GM19438 (cell line): Measurements from ENCODE around the gene GRID2.

Source experiments
- ATAC-seq: cut with Tn5 transposase; IDR thresholded peaks from one replicate; pipeline ENCODE4 v1.9.1; 2021; ENCODE audit warnings: low read depth; ENCODE audit not compliant: unreplicated experiment

GRID2 gene

DNA sequence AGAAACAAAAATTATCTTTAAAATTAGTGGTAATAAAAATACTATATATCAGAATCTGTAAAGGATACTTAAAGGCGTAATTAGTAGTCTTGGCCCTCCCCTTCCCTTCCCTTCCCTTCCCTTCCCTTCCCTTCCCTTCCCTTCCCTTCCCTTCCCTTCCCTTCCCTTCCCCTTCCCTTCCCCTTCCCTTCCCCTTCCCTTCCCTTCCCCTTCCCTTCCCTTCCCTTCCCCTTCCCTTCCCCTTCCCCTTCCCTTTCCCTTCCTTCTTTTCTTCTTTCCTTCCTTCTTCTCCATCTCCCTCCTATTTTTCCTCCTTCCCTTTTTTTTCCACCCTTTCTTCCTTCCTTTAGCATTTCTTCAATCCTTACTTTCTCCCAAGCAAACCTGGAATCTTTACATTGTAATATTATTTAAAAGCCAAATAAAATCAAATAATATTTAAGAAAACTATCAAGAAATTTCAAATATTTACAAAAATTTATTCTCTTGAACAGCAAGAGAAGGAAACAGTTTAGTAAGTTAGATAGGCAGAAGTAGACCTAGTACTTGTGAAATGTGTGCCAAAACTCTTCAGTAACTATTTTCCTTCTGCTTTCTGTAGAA lies 1145.0 kb downstream of the GRID2 start:
- ATAC-seq = no peak

DNA sequence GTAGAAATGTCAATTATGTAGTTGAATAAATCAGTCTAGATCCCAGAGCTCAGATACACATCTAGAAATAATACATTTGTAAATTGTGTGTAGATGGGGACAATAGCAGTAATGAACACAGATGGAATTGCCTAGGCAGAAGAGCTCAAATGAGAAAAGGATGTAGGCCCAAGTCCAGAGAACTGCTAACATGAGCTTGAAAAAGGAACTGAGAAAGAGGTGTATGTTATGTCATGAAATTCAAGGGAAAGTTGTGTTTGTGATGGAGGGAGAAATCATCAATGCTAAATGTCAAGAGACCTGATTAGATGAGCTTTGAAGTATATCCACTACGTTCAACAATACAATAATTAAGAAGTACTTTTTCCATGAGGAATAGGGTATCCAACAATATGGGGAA lies 1148.2 kb downstream of the GRID2 start:
- no peak for ATAC-seq

DNA sequence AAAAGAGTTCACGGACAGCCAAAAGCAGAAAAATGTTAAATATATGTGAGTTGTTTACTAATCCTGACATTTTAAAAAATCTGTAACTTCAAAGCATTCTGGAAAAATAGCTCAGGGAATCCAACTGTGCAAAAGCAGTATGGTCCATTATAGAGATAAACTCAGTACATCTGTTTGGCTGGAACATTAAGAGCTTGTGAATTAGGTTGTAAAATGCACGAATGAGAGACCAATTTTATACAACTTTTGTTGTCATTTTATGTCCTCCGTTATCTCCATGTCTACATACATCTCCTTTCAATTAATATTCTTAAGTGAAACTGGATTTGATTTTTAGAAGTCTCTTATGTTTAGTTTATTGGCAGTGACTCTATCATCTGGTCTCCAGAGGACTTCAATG lies 1157.8 kb downstream of the GRID2 start:
- no peak for ATAC-seq

DNA sequence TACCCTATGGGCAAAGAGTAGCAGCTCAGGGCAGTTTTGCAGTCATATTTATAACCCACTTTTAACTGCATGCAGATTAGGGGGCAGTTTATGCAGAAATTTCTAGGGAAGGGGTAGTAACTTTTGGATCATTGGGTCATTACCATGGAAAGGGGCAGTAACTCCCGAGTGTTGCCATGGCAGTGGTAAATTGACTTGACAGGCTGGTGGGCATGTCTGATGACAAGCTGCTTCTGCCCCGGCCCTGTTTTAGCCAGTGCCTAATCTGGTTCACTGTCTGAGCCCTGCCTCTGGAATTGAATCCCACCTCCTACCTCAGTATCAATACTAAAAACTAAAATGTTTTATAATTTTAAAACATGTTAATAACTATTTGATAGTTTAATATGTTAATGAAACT lies 1162.7 kb downstream of the GRID2 start:
- ATAC-seq = no peak

DNA sequence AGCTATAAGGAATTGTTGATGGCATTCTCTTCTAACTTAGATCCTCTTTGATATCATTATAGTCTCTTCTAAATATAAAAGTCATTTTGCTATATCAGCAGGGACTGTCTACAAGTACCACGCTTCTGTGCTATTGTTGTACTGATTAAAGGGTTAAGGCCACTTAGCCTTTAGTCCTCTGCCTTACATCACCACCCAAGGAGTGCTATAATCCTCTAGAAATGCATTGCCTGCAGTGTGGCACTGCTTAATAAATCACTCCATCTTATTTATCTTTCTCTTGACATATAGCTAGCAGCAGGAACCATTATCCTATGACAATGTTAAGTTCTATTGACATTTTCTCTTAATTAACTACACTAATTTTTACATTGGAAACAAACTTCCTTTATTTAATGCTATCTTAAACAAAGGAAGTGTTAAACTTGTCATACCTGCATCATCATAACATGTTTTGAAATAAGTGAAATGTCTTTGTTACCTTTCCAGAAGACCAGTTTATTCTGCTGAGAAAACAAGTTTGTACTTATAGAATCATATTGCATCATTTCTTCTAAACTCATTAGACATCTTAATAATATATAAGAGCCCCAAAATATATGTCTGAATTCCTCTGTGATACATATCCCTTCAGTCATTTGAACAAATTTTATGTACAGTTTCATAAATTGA lies 1163.9 kb downstream of the GRID2 start:
- ATAC-seq = no peak

DNA sequence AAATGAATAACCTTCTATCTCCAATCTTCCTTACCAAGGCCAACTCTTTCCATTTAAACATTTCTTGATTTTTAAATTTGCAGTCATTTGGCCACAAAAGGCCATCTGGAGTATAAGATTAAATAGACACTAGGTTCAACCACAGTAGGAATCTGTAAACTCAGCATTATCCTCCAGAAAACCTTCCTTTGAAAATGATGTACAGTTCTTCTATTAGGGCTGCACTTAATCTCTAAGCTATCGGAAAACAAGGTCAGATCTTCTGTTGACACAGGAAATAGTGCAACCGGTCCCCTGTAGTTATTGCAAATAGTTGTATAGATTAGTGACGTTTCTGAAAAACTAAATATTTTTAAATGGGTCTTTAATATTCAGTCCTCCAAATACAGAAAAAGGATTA lies 1165.8 kb downstream of the GRID2 start:
- ATAC-seq = no peak

DNA sequence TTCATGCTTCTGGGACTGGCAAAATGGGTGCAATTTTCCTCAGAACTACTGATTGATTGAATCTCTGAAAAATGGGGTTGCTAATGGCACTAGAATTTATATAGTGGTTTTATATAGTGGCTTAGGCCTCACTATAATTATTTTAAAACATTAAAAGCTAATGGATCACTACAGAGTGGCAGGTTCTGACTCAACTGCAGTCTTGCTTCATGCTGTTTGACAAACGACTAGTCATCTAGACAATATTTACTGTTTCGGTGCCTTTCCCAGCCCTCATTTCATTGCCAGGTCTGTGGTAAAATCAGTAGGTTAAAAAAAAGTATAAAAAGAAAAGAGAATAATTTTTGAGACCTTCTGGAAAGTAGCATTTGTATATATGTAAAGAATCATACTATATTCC lies 1172.0 kb downstream of the GRID2 start:
- ATAC-seq = no peak

DNA sequence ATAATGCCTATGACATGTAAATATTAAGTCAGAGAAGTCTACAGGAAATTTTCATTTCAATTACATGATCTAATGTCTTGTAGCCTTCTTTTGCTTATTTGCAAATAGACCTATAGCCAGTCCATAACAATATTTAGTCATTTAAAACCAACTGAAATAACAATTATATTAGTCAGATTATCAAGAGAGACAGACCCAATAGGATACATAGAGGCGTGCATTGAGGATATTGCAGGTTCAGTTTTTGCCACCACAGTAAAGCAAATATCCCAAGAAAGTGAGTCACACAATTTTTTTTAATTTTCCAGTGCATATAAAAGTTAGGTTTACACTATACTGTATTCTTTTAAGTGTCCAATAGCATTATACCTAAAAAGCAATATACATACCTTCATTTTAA lies 1175.0 kb downstream of the GRID2 start:
- no peak for ATAC-seq

DNA sequence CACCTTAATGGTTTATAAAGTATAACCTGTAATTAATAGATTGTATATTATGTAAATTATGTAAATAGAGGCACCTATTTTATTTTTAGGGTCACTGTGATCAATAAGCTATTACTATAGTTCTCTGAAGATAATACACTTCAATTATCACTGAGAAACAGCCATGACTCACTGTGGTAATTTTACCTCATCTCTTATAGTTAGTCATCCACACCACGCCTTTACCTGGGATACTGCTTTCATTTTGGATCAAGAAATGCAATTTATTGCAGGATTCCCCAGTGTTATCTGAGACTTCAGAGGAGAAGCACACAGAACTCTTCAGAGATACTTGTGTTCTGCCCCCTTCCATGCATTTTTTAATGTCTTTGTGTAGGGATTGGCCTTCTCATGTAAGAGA lies 1176.7 kb downstream of the GRID2 start:
- ATAC-seq = no peak

DNA sequence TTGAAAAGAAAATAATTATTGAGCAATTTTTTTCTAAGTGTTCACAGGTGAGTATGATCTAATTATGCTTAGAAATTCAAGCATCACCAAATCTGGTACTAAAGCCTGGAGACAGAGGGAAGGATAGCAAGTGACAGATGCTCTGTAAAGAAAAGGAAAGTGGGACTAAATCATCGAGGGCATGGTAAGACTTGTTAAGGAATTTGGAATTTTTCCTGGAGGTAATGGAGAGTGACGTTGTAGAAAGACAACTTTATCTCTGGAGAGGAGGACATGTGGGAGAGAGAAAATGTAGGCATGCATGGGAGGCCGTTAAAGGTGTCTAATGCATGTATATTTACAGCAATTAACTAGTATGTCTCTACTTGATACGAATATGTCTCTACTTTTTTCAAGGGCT lies 1191.6 kb downstream of the GRID2 start:
- no peak for ATAC-seq

DNA sequence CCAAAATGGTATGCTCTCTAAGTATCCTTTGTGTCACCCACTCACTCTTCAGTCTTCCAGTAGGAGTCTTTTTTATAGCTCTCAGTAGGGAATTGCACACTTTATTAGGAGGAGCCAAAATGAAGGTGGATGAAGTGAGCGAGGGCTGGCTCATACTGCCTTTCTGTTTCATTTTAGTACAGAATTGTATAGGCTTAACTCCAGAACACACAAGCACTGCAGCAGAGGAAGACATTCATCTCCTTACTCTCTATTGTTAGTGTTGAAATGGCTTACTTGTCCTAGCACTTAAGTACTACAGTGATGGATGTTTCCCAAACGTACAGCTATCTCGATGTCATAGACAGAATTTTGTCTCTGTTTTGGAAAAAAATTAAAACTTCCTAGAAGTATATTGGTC lies 1197.5 kb downstream of the GRID2 start:
- no peak for ATAC-seq

DNA sequence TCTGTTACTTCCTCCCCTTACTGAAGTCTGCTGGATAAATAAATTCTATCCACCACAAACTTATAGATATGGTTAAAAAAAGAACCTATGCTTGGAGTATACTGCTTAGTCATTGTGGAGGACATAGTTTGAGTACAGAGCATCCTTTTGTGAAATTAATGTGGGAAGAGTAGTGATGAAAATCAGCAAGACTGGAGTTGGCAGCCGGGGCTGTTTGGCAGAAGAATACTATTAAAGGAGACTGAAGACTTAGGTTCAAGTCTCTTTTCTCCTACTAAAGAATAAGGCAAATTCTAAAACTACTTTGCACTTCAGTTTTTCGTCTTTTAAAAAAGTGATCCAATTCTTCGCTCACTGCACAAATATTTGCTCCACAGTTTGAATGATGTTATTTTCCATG lies 1198.2 kb downstream of the GRID2 start:
- no peak for ATAC-seq

DNA sequence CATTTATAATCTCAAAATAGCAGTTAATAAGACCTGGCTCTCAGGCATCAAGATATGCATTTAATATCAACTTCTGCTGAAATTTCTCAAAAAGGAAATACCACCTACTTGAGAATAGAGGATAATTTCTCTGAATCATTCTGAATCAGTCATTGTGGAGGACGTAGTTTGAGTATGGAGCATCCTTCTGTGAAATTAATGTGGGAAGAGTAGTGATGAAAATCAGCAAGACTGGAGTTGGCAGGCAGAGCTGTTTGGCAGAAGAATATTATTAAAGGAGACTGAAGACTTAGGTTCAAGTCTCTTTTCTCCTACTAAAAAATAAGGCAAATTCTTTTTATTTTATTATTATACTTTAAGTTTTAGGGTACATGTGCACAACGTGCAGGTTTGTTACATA lies 1199.2 kb downstream of the GRID2 start:
- ATAC-seq = no peak

DNA sequence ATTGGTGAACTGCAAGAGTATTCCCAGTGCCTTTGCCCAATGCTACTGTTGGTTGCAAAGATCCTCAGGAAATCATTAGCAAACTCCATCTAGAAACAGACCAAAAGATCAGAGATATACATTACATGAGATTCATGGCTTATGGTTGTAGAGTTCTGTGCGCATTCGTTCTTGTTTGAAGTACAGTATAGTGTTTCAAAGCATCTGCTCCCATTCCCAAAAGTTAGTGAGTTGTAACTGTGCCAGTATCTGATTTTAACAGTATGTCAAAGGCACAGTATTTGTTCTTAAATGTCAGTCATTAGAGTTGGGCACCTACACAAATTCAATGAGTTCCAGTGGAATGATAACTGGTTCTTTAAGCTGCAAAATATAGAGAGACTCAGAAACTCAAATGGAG lies 1210.1 kb downstream of the GRID2 start:
- no peak for ATAC-seq

DNA sequence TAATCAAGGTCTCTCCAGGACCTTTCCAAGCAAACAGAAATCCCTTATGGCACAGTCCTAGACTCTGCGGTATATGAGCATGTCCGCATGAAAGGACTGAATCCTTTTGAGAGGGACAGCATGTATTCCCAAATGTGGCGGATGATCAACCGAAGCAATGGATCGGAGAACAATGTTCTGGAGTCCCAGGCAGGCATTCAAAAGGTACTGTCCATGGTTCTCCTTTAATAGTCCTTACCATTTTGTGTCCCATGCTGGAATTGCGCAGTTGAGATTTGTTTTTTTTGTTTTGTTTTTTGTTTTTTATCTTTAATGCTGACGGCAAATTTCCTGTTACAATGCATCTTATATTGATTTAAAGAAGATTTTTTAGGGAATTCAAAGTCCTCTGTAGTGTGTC lies 1211.4 kb downstream of the GRID2 start:
- no peak for ATAC-seq

DNA sequence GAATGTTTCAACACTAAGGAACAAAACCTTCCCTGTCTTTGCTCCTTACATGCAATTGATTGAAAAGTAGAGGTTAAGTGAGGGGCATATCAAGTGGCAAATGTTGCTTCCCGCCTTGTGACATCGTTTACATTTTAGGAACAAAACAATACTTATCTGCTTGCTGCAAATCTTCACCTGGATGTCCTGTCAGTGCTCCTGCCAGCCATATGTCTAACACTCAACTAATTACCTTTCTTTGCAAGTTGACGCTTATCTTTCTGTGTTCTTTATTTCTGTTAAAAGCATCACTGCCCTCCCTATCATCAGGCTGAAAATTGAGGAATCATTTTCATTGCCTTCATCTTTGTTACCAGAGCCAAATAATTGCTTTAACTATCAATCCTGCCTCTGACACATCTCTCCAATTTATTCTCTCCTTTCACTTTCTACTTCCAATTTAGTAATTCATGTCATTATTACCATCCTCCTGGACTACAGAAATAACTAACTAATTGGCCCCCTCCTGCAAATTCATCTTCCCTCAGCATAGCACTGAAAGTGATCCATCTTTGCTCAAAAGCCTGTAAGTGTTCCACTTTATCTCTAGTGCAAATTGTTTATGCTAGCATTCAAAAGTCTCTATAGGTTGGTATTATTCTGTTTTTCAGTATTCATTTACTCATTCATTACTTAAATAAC lies 1226.1 kb downstream of the GRID2 start:
- ATAC-seq = no peak

DNA sequence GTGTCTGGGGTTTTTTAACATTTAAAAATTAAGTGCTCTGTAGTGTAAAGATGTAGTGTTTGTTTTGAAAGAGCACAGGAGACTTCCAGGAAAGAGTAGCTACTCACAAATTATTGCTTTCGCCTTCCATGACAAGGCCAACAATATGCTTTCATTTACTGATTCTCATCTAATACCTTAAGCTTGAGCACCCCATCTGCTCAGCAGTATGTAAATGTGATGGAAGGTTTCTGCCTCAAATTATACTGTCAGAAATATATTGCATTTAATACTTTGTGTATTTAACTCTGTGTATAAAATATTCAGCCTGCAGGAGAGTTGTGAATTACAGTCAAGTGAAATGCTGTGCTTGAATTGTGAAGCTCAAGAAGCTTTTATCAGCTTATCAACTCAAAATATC lies 1228.5 kb downstream of the GRID2 start:
- ATAC-seq = no peak

DNA sequence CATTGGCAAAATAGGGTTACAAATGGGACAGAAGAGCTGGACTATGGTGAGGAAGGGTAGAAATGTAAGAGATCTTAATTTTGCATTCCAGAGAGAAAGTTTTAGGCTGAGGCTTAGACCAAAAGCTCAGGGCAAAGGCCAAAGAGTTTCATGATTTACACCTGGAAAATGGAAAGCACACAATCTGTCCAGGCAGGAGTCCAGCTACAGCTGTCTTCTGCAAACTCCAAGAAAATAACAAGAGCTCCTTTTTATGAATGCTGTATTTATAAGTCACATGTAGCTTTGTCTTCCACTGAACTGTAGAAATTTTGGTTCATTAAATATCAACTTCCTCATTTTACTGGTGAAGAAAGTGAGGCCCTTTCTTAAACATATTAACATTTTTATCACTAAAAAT lies 1236.8 kb downstream of the GRID2 start:
- no peak for ATAC-seq

DNA sequence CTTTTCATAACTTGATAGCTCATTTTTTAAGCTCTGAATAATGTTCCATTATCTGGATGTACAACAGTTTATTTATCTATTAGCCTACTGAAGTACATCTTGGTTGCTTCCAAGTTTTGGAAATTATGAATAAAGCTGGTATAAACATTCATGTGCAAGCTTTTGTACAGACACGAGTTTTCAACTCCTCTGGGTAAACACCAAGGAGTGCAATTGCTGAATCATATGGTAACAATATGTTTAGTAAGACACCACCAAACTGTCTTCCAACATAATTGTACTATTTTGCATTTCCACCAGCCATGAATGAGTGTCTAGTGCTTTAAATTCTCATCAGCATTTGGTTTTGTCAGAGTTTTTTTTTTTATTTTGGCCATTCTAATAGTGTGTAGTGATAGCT lies 1258.1 kb downstream of the GRID2 start:
- no peak for ATAC-seq

DNA sequence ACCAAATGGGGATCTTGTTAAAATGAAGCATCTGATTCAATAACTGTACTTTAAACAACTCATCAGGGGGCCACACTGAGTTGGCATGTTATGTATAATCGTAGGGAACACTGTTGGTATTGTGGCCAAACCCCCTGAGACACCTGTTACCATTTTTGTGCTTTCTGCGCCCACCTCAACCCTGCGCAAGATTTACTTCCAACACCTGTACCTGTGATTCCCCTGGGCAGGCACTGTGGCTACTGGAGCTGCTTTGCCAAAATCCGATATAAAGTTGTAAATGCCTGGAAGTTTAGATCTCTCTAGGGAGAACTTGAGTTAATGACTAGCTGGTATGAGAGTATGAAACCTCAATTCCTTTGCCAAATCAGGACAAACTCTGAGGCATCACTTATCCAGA lies 1265.0 kb downstream of the GRID2 start:
- ATAC-seq = no peak

DNA sequence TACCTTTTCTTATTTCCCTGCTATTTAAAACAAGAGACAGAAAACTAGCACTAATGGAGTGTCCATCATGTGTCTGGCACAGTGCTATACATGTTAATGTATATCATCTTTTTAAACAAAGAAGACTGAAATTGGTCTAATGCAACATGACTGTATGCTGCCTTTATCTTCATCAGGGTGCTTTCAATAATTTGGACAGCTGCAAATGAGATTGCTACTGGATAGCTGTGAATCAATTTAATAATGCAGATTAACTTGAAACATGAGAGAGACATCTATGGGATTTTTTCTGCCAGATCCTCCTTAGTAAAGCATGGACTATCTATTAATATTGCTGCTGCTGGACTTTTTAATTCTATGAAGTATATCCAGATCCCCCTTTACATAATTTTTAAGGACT lies 1269.5 kb downstream of the GRID2 start:
- no peak for ATAC-seq

DNA sequence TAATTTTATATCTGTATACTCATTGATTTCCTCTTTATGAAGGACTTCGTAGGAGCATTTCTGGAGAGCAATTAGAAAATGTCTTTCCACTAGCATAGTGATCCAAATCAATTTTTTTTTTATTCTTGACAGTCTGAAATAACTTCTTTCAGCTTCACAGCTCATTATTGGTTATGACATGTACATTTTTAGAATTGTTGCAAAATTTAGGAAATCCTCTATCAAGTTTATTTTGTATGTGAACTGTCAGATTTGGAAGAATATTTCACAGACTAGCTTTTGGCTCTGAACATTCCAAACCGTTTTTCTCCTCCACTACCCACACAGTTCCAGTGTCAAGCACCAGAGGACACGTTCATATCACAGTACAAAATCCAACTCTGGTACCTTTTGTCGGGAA lies 1275.2 kb downstream of the GRID2 start:
- ATAC-seq = no peak
